ENCODE measurements around the gene LPGAT1.

- peak; percentile 59 to 90 (median 72) for TF ChIP-seq CTCF (IDR thresholded peaks at IDR 0.05)
- peak; percentile 47 to 59 (median 53) for TF ChIP-seq POLR2A (IDR thresholded peaks at IDR 0.05)
These were observed at the start of gene LPGAT1 for GRCh38 chr1:211830328-211831142.

All from body of pancreas (tissue), 4 donors.